ENCODE results near the gene THADA.
"Not testable (repeated sequence)": the region's sequence is repeated elsewhere in the genome, so short reads cannot be mapped to it uniquely, and the experiment has no call there.

The THADA gene

DNA sequence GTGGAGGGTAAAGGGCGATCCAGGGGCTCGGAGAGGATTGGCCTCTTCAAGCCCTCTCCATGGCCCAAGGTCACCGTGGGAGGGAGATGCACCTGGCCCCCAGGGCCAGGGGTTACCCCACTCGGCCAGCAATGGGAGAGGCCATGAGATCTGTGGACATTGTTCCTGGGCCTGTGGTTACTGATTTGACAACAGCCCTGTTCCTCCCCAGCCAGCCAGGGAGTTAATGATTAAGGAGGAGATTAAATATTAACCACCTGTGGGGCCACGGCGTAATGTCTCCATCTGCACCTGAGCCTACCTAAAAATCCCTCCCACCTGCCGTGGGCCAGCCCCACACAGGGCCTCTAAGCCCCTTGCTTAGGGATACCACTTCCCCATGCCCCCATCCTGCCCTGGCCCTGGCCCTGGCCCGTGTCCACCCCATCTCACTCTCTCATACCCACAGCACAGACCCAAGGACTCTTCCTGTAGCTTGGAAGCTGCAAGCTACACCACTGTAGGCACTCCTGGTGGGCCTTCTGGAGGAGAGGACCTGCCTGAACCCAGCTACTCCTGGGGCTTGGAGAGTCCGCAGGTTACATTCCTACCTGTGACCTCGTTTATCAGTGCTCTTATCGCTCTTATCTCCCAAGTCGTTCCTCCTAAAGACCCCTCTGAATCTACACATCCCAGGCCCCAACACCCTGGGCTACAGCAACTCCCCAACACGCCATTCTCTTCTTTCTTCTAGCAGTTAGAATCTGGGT lies 401.5 kb downstream of the THADA start:
- H3K36me3 ChIP-seq = peaks cover 50% of the 10 kb centered on the region; the same call in 1 of the 2 replicates
- H3K4me2 ChIP-seq = peak overlapping the region; percentile 98
- peaks cover 100% of the 10 kb centered on the region for H3K4me1 ChIP-seq
- no peaks in the 10 kb centered on the region for H3K9me3 ChIP-seq
- H3K27me3 ChIP-seq = no peaks in the 10 kb centered on the region
- H3K27ac ChIP-seq = peak overlapping the region; percentile 89
- H3K4me3 ChIP-seq = peak overlapping the region; percentile 72
- TF ChIP-seq Cebpa-rat (IDR thresholded peaks at IDR 0.05) = no peak
- H4K20me1 ChIP-seq = peaks cover 61% of the 10 kb centered on the region
- peak overlapping the region; percentile 84 for H3K9ac ChIP-seq

DNA sequence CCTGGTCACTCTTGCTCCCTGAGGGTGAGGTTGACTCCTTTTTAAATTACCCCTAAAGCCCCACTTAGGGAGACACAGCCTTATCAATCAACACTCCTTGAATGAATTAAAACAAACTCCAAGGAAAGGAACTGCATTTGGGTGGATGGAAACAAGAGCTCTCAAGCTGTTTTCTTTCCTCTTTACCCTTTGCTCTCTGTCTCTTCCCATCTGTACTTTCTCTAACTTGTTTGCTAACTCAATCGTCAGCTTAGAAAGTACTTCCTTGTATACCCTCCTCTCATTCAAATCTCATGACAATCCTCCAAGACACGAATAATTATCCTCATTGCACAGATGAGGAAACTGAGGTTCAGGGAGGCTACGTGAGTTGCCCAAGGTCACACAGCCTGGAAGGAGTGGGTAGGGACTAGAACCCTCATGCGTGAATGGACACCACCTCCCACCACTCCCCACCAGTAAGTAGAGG lies 402.2 kb downstream of the THADA start:
- TF ChIP-seq Cebpa-rat (IDR thresholded peaks at IDR 0.05) = no peak

DNA sequence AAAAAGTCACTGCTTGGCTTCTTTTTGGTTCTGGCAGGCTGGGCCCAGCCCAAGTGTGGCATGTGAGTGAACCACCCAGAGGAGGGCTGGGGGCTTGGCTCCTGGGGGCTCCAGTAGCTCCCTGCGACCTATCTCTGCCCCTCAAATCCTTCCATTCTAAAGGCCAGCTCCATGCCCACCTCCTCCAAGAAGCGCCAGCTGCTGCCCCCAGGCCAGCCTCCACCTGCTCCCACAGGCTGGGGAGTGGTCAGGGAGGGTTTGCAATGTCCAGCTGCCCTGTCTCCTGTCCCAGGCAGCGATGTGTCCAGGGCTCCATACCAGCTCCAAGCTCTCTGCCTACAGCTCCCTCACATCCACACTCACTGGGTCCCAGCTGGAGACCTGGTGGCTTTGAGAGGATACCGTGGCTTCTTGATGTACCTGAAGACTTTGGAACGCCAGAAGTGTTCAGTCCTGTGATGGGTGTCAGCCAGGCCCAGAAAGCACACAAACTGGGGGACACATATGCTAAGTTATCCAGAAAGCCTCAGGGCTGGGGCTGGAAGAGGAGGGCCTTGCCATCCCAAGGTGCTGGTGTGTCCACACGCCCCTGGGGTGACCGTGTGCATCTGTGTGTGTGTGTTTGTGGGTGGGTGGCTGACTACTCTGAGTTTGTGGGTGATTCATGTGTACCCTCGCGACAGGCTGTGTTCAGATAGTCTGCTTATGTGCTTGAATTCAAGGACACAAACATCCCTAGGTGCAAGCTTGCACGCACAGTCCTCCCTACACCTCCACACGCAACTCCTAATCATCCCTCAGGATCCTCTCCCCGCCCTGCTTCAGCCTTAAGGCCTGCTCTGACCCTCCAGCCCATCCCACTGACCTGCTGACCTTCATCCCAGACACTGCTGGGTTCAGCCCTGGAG lies 402.8 kb downstream of the THADA start:
- Histone ChIP-seq H3K27ac (peak overlapping the region; percentile 89), H4K20me1 (peaks cover 74% of the 10 kb centered on the region), H3K27me3 (no peaks in the 10 kb centered on the region), H3K9me3 (no peaks in the 10 kb centered on the region), H3K4me3 (peak overlapping the region; percentile 72), H3K4me2 (peak overlapping the region; percentile 98), H3K4me1 (peaks cover 100% of the 10 kb centered on the region), H3K36me3 (peaks cover 62% of the 10 kb centered on the region; the same call in 1 of the 2 replicates), H3K9ac (peak overlapping the region; percentile 84)
- TF ChIP-seq Cebpa-rat (IDR thresholded peaks at IDR 0.05) = no peak

More for the DNA sequence above, 402.2 kb downstream of the THADA start:
- no peaks in the 10 kb centered on the region for H3K27me3 ChIP-seq
- peaks cover 100% of the 10 kb centered on the region for H3K4me1 ChIP-seq
- H3K9ac ChIP-seq = peak overlapping the region; percentile 84
- H3K4me3 ChIP-seq = peak overlapping the region; percentile 72
- H3K9me3 ChIP-seq = no peaks in the 10 kb centered on the region
- H3K36me3 ChIP-seq = peaks cover 56% of the 10 kb centered on the region; the same call in 1 of the 2 replicates
- H4K20me1 ChIP-seq = peaks cover 67% of the 10 kb centered on the region
- peak overlapping the region; percentile 98 for H3K4me2 ChIP-seq
- peak overlapping the region; percentile 89 for H3K27ac ChIP-seq

DNA sequence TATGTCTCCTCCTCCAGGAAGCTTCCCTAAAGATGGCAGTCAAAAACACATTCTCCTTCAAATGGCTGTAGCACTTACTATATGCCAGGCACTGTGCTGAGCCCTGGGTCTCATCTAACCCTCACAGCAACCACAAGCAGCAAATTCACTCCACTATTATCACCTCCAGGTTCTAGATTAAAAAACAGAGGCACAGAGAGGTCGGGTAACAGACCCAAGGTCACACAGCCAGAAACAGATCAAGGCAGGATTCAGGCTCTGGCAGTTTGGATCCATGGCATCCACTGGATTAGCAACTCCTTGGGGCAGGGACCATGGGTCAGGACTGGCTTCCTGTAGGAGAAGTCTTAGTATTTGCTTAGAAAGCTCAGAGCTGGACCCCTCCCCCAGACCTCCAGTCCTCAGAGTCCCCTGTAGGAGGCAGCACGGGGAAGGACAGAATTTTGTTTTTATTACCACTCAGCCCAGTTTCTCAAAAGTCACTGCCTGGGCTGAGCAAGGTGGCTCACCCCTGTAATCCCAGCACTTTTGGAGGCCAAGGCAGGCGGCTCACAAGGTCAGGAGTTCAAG lies 403.8 kb downstream of the THADA start:
- peak overlapping the region; percentile 84 for H3K9ac ChIP-seq
- H4K20me1 ChIP-seq = peaks cover 84% of the 10 kb centered on the region
- peak overlapping the region; percentile 98 for H3K4me2 ChIP-seq
- no peaks in the 10 kb centered on the region for H3K27me3 ChIP-seq
- peaks cover 100% of the 10 kb centered on the region for H3K4me1 ChIP-seq
- H3K4me3 ChIP-seq = peak overlapping the region; percentile 72; the same call in 1 of the 2 replicates
- H3K27ac ChIP-seq = peak overlapping the region; percentile 89
- H3K9me3 ChIP-seq = no peaks in the 10 kb centered on the region
- TF ChIP-seq Cebpa-rat (IDR thresholded peaks at IDR 0.05) = no peak
- H3K36me3 ChIP-seq = peaks cover 71% of the 10 kb centered on the region; the same call in 1 of the 2 replicates

DNA sequence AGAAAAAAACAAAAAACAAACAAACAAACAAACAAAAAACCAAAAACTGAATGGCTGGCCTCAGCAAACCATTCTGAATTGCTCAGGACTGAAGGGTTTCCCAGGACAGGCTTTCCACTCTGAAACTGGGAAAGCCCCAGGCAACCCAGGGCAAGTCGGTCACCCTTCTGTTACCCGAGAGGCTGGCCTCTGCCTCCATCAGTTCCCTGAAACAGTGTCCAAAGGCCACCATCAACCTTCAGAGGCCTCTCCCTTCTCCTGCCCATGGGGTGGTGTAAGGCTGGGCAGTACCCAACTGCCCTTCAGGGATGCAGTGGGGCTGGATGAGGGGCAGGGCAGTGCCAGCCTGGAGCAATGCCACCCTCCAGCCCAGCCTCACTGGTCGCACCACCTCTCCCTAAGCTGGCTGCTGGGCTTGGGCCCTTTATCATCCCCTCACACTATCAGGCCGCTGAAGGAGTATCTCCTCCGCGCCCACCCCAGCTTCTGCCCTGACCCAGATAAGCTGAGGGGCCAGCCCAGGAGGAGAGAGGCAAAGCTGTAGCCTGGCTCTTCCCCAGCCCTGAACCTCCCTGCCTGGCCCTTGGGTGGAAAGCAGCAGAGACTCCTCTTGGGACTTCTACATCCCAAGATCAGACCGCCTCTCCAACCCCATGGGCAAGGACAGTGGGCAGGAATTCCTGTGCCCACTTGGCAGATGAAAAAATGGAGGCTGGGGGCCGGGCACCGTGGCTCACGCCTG lies 405.4 kb downstream of the THADA start:
- peak overlapping the region; percentile 67 for H3K27ac ChIP-seq
- peak overlapping the region; percentile 64 for H3K9ac ChIP-seq
- peaks cover 100% of the 10 kb centered on the region for H3K4me1 ChIP-seq
- peak overlapping the region; percentile 98 for H3K4me2 ChIP-seq
- TF ChIP-seq Cebpa-rat (IDR thresholded peaks at IDR 0.05) = no peak
- no peaks in the 10 kb centered on the region for H3K9me3 ChIP-seq
- H3K36me3 ChIP-seq = peaks cover 86% of the 10 kb centered on the region; the same call in 1 of the 2 replicates
- H4K20me1 ChIP-seq = peaks cover 99% of the 10 kb centered on the region
- H3K4me3 ChIP-seq = peak overlapping the region; percentile 36; the same call in 1 of the 2 replicates
- no peaks in the 10 kb centered on the region for H3K27me3 ChIP-seq

DNA sequence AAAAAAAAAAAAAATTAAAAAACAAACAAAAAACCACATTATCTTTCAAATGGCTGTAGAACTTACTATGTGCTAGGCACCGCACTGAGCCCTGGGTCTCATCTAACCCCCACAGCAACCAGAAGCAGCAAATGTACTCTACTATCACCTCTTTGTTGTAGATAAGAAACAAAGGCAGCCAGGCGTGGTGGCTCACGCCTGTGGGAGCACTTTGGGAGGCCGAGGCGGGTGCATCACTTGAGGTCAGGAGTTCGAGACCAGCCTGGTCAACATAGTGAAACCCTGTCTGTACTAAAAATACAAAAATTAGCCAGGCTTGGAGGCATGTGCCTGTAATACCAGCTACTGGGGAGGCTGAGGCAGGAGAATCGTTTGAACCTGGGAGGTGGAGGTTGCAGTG lies 406.0 kb downstream of the THADA start:
- Histone ChIP-seq H3K4me2 (peak overlapping the region; percentile 98), H3K36me3 (peaks cover 92% of the 10 kb centered on the region)
- H3K9ac ChIP-seq = not testable (repeated sequence)

DNA sequence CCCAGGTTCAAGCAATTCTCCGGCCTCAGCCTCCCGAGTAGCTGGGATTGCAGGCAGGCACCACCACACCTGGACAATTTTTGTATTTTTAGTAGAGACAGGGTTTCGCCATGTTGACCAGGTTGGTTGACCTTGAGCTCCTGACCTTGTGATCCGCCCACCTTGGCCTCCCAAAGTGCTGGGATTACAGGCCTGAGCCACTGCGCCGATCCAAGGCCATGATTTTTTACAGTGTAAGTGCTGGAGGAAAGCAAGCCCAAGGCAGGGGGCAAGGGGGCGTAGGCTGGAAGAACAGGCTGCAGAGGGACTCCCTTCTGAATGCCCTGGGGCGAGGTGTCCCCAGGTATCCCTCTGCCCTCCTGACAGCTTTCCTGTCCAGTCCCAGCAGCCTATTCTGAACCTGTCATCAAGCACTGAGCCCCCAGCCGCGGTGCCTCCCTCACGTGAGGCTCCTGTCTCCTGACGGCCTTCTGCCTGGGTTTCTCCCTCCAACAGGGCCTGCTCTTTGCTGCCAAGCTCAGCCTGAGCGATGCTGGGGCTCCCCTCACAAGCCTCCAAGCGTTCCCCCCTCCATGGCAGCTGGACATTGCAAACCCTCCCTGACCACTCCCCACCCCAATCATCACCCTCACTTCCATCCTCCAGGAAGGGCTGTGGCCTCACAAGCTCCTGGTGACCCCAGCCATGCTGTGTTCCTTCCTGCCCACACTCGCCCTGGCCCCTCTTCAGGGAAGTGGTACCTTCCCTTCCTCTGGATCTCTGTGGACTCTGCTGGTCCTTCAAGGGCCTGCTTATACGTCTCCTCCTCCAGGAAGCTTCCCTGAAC lies 407.1 kb downstream of the THADA start:
- peak overlapping the region; percentile 98 for H3K4me2 ChIP-seq
- H3K9me3 ChIP-seq = no peaks in the 10 kb centered on the region
- no peaks in the 10 kb centered on the region for H3K27me3 ChIP-seq
- peak overlapping the region; percentile 11; the same call in 1 of the 2 replicates for H3K4me3 ChIP-seq
- peaks cover 100% of the 10 kb centered on the region for H4K20me1 ChIP-seq
- H3K36me3 ChIP-seq = peaks cover 94% of the 10 kb centered on the region
- peaks cover 100% of the 10 kb centered on the region for H3K4me1 ChIP-seq
- no peak for TF ChIP-seq Cebpa-rat (IDR thresholded peaks at IDR 0.05)
- H3K27ac ChIP-seq = peak overlapping the region; percentile 76; the same call in 1 of the 2 replicates
- peak overlapping the region; percentile 48 for H3K9ac ChIP-seq

More for the DNA sequence above, 406.0 kb downstream of the THADA start:
- peaks cover 100% of the 10 kb centered on the region for H4K20me1 ChIP-seq
- peak overlapping the region; percentile 22; the same call in 1 of the 2 replicates for H3K27ac ChIP-seq
- peak overlapping the region; percentile 36; the same call in 1 of the 2 replicates for H3K4me3 ChIP-seq
- peaks cover 100% of the 10 kb centered on the region for H3K4me1 ChIP-seq
- not testable (repeated sequence) for H3K9me3 ChIP-seq, H3K27me3 ChIP-seq

DNA sequence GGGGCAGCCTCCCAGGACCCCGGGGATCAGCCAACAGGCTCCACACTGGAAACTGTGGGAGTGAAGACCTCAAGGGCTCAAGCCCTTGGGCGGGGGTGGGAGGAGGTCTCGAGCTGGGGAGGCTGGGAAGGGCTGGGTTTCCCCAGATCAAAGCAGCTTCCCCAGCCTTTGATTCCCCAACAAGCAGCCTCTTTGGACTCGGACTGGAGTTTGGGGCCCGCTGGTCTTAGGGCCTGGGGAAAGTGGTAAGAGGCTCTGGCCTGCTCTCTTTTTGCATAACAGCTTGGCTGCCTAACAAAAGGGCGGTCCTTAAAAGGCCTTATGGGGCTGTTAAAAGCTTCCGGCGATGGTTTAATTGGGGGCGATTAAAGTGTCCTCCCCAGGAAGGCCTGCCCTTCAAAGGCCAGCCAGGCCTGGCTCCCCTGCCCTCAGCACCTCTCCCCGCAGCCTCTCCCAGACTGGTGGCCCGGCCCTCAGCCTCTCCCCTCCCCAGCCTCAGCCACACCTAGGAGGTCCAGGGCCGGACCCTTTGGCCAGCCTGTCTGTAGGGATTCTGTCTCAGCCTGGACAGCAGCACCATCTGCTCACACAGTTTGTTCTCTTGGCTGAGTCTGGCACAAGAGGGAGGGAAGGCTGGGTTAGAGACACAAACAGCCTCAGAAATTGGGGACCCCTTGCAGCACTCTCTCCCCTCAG lies 409.0 kb downstream of the THADA start:
- H3K27ac ChIP-seq = peak overlapping the region; percentile 76
- no peak for TF ChIP-seq Cebpa-rat (IDR thresholded peaks at IDR 0.05)
- H3K9me3 ChIP-seq = no peaks in the 10 kb centered on the region
- peak overlapping the region; percentile 98 for H3K4me2 ChIP-seq
- H3K4me1 ChIP-seq = peaks cover 100% of the 10 kb centered on the region
- H3K4me3 ChIP-seq = peak overlapping the region; percentile 24; the same call in 1 of the 2 replicates
- H4K20me1 ChIP-seq = peaks cover 100% of the 10 kb centered on the region
- H3K36me3 ChIP-seq = peaks cover 94% of the 10 kb centered on the region
- peak overlapping the region; percentile 61 for H3K9ac ChIP-seq
- H3K27me3 ChIP-seq = no peaks in the 10 kb centered on the region

Data from BLaER1 (cell line).